Skin of body (tissue), 2 donors: ENCODE results near the gene PGAM4. TPM values are rescaled to one million over a fixed set of nuclear protein-coding genes. Genes with fewer than 3 reads are reported as not detected.
"Not testable (repeated sequence)": the region's sequence is repeated elsewhere in the genome, so short reads cannot be mapped to it uniquely, and the experiment has no call there.

Source experiments
- DNase-seq: peaks from one replicate; lab custom pipeline; 2025; lab: John Stamatoyannopoulos, UW
- total RNA-seq: library from RNA; depleted of rRNA; stranded (reverse); fragments of >200 nt; gene quantifications from one replicate; pipeline ENCODE4 v1.2.3, GENCODE V29; 2014

The PGAM4 gene
- not detected for total RNA-seq

GRCh38 chrX:77969538-77969937, at the start of gene PGAM4:
Gene PGAM4 (minus strand): TSS chrX:77969638. CDS start chrX:77969638, 0 bp downstream.
- DNase-seq, result no peak

- no peak for DNase-seq
Measured at GRCh38 chrX:78011846-78012245, 42.4 kb upstream of the PGAM4 start.

DNA sequence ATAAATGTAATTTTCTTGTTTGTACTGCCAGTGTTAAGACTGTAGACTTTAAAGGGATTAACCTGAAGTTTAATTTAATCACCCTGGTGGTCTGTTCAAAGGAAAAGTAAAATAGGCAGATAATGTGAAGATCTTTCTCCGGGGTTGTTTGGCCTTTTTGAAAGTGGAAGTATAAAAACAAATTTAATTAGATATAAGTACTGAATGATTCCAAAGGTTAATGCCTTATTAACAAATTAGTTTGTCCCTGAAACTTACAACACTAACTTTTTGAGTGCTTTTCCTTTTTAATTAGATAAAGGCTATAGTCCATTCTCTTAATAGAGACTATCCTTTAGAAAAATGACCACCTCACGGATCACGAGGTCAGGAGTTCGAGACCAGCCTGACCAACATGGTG, 10.4 kb upstream of the PGAM4 start:
- DNase-seq, result no peak

DNA sequence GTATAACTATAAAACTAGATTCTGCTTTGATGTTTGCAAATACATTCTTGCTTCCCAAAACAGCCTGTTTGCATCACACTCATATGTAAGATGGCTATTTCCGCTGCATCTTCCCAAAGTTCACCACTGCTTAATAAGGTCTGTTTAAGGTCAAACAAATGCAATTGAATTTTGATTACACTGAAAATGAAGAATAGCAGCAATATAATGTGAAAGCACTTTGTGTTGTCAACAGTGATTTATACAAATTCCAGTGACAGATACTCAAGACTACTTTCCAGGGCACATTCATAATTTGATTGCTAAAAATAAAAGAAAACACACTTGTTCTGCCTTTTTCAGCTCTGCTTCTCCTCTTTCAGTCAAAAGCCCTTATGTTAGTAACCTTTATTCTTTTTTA, 8.1 kb upstream of the PGAM4 start:
- DNase-seq, result no peak

- no peak for DNase-seq
Measured at GRCh38 chrX:77977095-77977494, 7.7 kb upstream of the PGAM4 start.

GRCh38 chrX:77975755-77976154, 6.3 kb upstream of the PGAM4 start:
- no peak for DNase-seq

GRCh38 chrX:77967631-77968030, 1.8 kb downstream of the PGAM4 start:
- peak; percentile 0 for DNase-seq

- no peak for DNase-seq
Measured at GRCh38 chrX:77966361-77966760, 3.1 kb downstream of the PGAM4 start.

GRCh38 chrX:77962068-77962902, 7.2 kb downstream of the PGAM4 start:
- no peak for DNase-seq

- DNase-seq, result no peak
Measured at GRCh38 chrX:77961063-77961462, 8.4 kb downstream of the PGAM4 start.

DNA sequence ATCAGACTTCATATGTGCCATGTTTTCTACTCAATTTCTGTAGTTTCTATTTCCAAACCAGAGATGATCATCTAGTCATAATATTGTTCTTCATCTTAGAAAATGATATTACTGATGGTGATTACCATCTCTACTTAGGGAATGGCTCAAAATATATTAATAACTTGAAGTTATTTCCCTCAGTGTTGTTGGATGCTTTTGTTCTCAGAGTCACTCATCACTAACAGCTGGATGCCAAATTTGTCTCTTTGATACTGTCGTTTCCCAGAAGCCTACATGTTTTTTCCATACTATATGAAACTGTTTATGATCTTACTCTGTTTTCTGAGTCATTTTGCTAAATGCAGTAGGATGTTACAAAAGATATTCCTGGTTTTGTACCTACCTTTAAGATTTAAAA, 8.9 kb downstream of the PGAM4 start:
- no peak for DNase-seq

- no peak for DNase-seq
Measured at GRCh38 chrX:77953708-77954107, 15.7 kb downstream of the PGAM4 start.

DNA sequence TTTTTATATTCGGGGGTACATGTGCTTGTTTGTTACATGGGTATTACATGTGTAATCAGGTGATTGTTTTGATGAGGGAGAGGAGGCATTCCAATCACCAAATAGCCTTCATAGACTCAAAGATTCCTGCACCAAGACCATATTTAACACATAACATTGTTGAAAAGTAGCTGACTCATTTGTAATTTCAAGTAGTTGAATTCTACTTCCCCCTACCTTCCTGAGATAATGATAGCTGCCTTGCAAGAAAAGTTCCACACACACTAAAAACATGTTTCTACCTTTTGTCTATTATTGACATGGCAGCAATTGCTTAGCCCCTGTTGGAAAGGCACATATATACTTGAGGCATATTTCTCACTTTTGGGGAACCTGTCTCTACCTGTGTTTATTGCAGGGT, 16.1 kb downstream of the PGAM4 start:
- no peak for DNase-seq

DNA sequence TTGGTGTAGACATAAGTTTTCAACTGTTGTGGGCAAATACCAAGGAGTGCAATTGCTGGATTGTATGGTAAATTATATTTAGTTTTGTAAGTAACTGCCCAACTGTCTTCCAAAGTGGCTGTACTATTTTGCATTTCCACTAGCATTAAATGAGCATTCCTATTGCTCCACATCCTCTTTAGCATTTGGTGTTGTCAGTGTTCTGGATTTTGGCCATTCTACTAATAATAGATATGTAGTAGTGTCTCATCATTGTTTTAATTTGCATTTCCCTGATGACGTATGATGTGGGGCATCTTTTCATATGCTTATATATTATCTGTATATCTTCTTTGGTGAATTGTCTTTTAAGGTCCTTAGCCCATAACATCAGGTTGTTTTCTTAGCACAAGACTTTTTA, 17.3 kb downstream of the PGAM4 start:
- DNase-seq, result no peak

- peak; percentile 40 for DNase-seq
Measured at GRCh38 chrX:77949840-77950239, 19.6 kb downstream of the PGAM4 start.

- no peak for DNase-seq
Measured at GRCh38 chrX:77946571-77946970, 22.9 kb downstream of the PGAM4 start.

DNA sequence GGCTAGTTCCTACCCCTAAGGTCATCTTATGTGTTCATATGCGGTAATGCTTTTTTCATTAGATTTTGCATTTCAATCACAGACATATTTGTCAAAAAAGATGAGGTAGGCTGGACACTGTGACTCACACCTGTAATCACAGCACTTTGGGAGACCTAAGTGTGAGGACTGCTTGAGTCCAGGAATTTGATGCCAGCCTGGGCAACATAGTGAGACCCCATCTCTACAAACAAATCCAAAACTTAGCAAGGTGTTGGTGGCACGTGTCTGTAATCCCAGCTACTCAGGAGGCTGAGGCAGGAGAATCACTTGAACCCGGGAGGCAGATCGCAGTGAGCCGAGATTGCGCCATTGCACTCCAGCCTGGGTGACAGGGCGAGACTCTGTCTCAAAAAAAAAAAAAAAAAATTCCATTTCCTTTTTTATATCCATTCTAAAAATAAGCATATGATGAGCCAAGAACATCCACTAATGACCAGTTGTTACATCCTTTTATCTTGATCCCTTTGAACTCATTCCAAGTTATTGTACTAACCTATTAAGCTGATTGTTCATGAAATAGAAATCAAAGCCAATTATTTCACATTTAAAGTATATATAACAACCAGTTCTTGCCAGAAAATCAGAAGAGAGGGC, 23.4 kb downstream of the PGAM4 start:
- no peak for DNase-seq

DNA sequence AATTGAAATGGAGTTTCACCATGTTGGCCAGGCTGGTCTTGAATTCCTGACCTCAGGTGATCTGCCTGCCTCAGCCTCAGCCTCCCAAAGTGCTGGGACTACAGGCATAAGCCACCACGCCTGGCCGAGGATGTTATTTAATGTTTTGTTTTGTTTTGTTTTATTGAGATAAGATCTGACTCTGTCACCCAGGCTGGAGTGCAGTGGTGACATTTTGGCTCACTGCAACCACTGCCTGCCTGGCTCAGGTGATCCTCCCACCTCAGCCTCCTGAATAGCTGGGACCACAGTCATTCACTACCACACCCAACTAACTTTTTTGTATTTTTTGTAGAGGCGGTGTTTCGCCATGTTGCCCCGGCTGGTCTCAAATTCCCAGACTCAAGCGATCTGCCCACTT, 24.4 kb downstream of the PGAM4 start:
- not testable (repeated sequence) for DNase-seq

DNA sequence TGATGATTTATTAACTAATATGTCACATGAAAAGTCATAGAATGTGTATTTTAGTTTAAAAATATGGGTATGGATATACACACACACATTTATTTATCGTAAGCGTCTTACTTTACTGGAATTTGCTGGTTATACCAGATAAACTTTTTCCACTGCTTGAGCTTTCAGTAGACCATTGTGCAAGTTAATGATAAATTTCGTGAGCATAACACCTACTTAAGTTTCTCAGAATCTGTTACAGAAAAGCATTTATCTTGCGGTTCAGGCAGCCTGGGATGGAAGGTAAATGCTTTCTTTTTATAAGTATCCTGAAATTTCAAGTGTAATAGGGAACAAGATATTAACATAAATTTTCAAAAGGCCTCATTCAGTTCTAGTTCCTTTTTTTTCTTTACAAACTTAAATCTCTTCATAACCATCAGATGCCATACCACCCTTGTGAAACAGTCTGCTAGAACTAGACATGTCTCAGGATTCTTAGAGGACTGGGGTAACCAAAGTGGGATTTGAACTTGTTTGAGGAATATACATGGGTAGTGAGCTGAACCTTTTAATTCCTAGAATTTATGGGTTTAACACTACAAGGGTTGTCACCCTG, 31.3 kb downstream of the PGAM4 start:
- DNase-seq, result no peak

GRCh38 chrX:77937291-77937690, 32.1 kb downstream of the PGAM4 start:
- DNase-seq, result no peak

DNA sequence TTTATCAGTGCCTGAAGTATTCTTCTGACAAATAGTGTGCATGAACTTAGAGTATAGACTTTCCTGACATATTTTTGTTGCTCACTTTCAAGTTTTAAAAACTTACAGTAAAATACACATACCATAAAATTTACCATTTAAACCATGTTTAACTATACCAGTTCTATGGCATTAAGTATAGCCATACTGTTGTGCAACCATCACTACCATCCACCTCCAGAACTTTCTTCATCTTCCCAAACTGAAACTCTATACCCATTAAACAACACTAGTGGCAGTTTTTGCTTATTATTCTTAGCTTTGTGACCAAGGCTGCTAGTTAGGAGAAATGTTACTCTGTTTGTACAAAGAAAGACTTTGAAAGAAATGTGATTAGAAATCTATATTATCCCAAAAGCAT, 33.1 kb downstream of the PGAM4 start:
- DNase-seq, result no peak

DNA sequence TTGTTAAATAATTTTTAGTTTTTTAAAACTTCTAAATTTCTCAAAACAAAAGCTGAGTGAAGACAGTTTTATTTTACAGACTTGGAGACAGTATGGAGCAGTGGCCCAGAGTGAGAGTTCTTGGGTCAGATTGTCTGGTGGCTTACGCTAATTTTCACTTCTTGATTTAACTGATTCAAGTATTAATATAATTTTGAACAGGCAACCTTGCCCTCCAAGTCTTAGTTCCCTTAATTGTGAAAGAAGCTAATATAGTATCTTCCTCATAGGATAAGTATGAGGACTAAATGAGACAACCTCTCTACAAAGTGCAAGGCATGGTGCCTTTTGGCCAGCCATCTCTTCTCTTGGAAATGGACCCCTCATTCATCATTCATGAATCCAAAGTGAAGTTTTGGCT, 33.6 kb downstream of the PGAM4 start:
- no peak for DNase-seq

DNA sequence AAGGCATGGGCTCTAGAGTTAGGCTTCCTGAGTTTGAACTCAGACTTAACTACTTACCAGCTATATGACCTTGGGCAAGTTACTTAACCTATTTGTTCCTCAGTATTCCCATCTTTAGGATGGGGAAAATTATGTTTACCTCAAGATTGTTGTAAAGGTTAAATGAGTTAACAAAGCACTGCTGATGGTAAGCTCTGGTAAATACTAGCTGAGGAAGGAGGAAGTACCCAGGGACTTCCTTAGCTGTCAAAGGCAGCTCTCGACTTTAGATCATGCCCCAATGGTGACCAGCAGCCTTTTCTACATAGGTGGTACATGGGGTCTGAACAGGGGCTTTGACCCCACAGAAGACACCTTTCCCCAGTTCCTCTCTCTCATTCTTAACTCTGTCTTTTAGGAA, 38.9 kb downstream of the PGAM4 start:
- no peak for DNase-seq
